HEK293T (cell line): Measurements from ENCODE around the gene DEDD2.

Source experiments
- ARNT ChIP-seq: fragments of 450-650 bp; IDR thresholded peaks from 2 replicates; pipeline ENCODE4 v1.6.1; 2017; ENCODE audit warnings: mild to moderate bottlenecking
- BHLHE40 ChIP-seq: fragments of 450-650 bp; IDR thresholded peaks from 2 replicates; pipeline ENCODE4 v1.6.1; 2016; ENCODE audit warnings: mild to moderate bottlenecking, moderate library complexity, borderline replicate concordance
- CTBP1 ChIP-seq: fragments of 450-650 bp; IDR thresholded peaks from 2 replicates; pipeline ENCODE4 v1.6.1; 2016; ENCODE audit warnings: borderline replicate concordance
- ELF4 ChIP-seq: fragments of 450-650 bp; IDR thresholded peaks from 2 replicates; pipeline ENCODE4 v1.6.1; 2017; ENCODE audit warnings: antibody characterized with exemption
- FOXA1 ChIP-seq: fragments of 450-650 bp; IDR thresholded peaks from 2 replicates; pipeline ENCODE4 v1.6.1; 2016; ENCODE audit warnings: mild to moderate bottlenecking
- FOXK2 ChIP-seq: fragments of 450-650 bp; IDR thresholded peaks from 2 replicates; pipeline ENCODE4 v1.6.1; 2016; ENCODE audit warnings: mild to moderate bottlenecking
- FOXM1 ChIP-seq: fragments of 450-650 bp; IDR thresholded peaks from 2 replicates; pipeline ENCODE4 v1.6.1; 2017; ENCODE audit warnings: mild to moderate bottlenecking, borderline replicate concordance
- HDGF ChIP-seq: fragments of 450-650 bp; IDR thresholded peaks from 2 replicates; pipeline ENCODE4 v1.6.1; 2017; ENCODE audit warnings: antibody characterized with exemption, borderline replicate concordance
- NFRKB ChIP-seq: fragments of 450-650 bp; IDR thresholded peaks from 2 replicates; pipeline ENCODE4 v1.6.1; 2016; ENCODE audit warnings: mild to moderate bottlenecking, moderate library complexity
- PKNOX1 ChIP-seq: fragments of 450-650 bp; IDR thresholded peaks from 2 replicates; pipeline ENCODE4 v1.6.1; 2016
- SP1 ChIP-seq: fragments of 450-650 bp; IDR thresholded peaks from 2 replicates; pipeline ENCODE4 v1.6.1; 2017
- TARDBP ChIP-seq: fragments of 450-650 bp; IDR thresholded peaks from 2 replicates; pipeline ENCODE4 v1.6.1; 2016
- ZNF384 ChIP-seq: fragments of 450-650 bp; IDR thresholded peaks from 2 replicates; pipeline ENCODE4 v1.6.1; 2016

GRCh38 chr19:42254089-42254849 lies 36.8 kb upstream of the DEDD2 start:
- TF ChIP-seq FOXA1 (no peak), NFRKB (no peak), FOXM1 (peak; percentile 84), ZNF384 (no peak), TARDBP (no peak), BHLHE40 (no peak), SP1 (no peak), FOXK2 (no peak), PKNOX1 (no peak), ELF4 (no peak), ARNT (no peak), HDGF (no peak), CTBP1 (no peak)
